ENCODE measurements around the gene TRIO.

Gene TRIO

DNA sequence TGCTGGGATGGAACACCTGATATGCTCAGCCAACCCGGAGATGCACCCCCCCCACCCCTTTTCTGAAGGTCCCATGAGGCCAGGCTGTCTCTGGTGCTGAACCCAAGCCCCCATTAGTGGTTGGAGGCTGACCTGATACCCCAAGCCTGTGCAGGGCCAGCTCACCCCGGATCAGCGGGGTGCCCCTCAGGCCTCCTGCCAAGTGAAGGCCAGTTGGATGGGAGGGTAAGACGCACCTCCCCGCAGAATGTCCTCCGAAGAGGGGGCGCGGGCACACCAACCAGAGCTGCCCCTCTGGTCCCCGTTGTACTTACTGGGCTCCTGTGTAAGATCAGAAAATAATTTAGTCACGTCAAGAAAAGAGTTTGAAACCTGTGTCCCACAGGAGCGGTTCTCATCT, 361.7 kb downstream of the TRIO start:
- H3K9me3 ChIP-seq: no peaks in the 10 kb centered on the region
- TF ChIP-seq, protein P1, sequence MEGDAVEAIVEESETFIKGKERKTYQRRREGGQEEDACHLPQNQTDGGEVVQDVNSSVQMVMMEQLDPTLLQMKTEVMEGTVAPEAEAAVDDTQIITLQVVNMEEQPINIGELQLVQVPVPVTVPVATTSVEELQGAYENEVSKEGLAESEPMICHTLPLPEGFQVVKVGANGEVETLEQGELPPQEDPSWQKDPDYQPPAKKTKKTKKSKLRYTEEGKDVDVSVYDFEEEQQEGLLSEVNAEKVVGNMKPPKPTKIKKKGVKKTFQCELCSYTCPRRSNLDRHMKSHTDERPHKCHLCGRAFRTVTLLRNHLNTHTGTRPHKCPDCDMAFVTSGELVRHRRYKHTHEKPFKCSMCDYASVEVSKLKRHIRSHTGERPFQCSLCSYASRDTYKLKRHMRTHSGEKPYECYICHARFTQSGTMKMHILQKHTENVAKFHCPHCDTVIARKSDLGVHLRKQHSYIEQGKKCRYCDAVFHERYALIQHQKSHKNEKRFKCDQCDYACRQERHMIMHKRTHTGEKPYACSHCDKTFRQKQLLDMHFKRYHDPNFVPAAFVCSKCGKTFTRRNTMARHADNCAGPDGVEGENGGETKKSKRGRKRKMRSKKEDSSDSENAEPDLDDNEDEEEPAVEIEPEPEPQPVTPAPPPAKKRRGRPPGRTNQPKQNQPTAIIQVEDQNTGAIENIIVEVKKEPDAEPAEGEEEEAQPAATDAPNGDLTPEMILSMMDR (IDR thresholded peaks at IDR 0.05): no peak
- H3K4me3 ChIP-seq (ENCODE audit: low read depth in 1 of 2, low read length in 1 of 2): no peak overlapping the region
- peaks cover 35% of the 10 kb centered on the region for H3K36me3 ChIP-seq
- no peaks in the 10 kb centered on the region for H3K27me3 ChIP-seq
- no peak overlapping the region for H3K27ac ChIP-seq
- peaks cover 6 to 7% of the 10 kb centered on the region in 2 experiments for H3K4me1 ChIP-seq (ENCODE audit: control insufficient read depth in 1 of 2, insufficient read depth in 1 of 2, low read depth in 1 of 2, low read length in 1 of 2)

DNA sequence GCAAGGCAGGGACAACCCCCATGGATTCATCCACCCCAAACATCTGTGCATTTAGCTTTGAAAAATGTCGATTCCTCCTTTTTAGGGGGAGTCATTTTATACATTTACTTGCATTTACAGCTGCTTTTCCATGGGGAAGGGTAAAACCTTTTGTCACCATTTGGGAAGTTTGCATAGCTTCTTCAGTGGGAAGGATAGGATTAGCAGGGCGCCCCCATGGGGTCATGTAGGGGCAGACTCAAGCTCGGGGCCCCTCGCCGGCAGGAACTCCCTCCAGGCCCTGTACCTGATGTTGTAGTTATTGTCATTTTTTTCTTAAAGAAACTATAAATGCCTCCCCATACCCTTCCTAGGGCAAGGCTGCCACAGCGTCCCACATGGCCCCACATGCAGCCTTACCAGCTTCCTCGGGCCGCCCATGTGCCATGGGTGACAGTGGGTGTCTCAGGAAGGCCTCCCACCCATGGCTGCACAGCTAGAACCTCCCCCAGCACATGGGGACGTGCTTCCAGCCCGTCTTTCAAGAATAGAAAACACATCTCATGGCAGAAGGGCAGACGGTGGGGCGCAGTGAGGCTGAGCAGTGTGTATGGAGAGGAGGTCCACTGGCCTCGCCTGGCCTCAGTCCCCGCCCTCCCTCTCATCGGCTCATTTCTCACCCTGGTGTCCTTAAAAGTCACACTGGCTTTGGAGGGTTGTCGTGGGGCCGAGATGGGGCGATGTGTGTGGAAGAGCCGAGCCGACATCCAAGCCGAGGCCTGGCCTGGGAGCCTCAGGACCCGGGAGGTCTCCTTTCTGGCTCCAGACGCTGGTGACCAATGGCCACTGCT, 362.4 kb downstream of the TRIO start:
- Histone ChIP-seq H3K27me3 (no peaks in the 10 kb centered on the region), H3K27ac (no peak overlapping the region), H3K9me3 (no peaks in the 10 kb centered on the region), H3K4me1 (ENCODE audit: control insufficient read depth in 1 of 2, insufficient read depth in 1 of 2, low read depth in 1 of 2, low read length in 1 of 2) (peaks cover 3 to 4% of the 10 kb centered on the region in 2 experiments), H3K4me3 (ENCODE audit: low read depth in 1 of 2, low read length in 1 of 2) (no peak overlapping the region), H3K36me3 (peaks cover 35% of the 10 kb centered on the region)
- TF ChIP-seq, protein P1 (IDR thresholded peaks at IDR 0.05): no peak

DNA sequence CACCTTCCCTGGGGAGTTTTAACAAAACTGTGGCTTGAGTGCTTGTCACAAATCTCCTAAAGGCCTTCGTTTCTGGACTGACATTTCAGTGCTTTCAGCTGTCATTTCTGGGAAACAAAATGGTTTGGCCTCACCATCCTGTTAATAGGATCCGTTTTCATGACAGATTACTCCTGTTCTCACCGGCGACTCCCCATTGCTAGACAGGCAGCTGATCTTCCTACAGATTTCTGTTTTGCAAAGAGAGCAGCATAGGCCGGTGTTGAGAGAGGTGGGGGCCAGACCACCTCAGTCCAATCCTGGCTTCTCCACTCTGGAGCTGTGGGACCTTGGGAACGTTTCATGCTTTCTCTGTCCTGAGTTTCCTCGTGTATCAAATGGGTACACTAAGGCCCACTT, 363.0 kb downstream of the TRIO start:
- Histone ChIP-seq H3K27ac (no peak overlapping the region), H3K4me3 (ENCODE audit: low read depth in 1 of 2, low read length in 1 of 2) (no peak overlapping the region), H3K36me3 (peaks cover 35% of the 10 kb centered on the region), H3K4me1 (ENCODE audit: control insufficient read depth in 1 of 2, insufficient read depth in 1 of 2, low read depth in 1 of 2, low read length in 1 of 2) (no peaks in the 10 kb centered on the region), H3K27me3 (no peaks in the 10 kb centered on the region), H3K9me3 (no peaks in the 10 kb centered on the region)
- TF ChIP-seq, protein P1 (IDR thresholded peaks at IDR 0.05): no peak

DNA sequence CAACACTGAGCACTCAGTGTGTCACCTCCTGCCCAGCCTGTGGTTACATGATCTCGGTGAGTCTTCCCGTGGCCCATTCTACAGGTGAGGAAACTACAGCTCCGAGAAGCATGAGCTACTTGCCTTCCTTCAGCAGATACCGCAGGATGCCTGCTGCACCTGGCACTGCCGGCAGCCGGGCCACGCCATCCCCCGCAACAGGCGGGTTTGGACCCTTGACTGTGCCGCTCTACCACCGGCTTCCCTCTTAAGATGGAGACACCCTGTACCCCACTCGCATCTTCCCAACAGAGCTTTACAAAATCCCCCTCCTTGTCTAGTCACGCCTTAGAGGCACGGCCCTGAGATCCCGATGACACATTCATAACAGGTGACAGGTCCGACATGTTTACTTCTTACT, 363.5 kb downstream of the TRIO start:
- Histone ChIP-seq H3K4me3 (ENCODE audit: low read depth in 1 of 2, low read length in 1 of 2) (no peak overlapping the region), H3K36me3 (peaks cover 35% of the 10 kb centered on the region), H3K27me3 (no peaks in the 10 kb centered on the region), H3K9me3 (no peaks in the 10 kb centered on the region), H3K27ac (no peak overlapping the region), H3K4me1 (ENCODE audit: control insufficient read depth in 1 of 2, insufficient read depth in 1 of 2, low read depth in 1 of 2, low read length in 1 of 2) (no peaks in the 10 kb centered on the region)
- TF ChIP-seq, protein P1 (IDR thresholded peaks at IDR 0.05): no peak

DNA sequence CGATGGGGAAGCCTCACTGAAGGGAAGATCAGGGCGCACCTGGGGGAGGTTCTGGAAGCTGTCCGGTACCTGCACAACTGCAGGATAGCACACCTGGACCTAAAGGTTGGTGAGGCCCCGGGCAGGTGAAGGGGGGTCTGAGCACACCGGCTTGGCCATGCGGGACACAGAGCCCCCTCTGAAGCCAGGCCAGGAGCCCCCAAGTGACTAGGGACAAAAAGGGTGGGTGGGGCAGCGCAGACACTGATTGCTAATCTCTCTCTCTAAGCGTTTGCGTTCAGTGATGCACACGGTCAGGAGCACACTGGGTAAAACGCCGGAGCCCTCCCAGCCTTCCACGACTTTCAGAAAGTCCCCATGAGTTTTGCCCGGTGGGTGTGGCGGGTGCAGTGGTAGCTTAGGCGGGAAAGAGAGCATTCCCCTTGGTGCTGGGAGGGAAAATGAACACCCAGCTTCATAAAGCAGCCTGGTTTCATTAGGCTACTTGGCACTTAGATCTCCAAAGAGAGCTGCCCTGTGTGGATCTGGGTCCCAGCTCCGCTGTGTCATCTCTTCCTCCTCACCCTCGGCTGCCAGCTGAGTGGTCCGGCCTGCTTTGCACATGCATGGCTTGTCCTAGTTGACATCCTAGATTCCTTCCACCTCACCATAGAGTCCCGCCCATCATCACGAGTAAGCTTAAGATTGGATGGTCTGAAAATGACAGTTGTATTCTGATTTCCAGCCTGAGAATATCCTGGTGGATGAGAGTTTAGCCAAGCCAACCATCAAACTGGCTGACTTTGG, 364.2 kb downstream of the TRIO start:
- H3K9me3 ChIP-seq: no peaks in the 10 kb centered on the region
- H3K36me3 ChIP-seq: peaks cover 35% of the 10 kb centered on the region

More for the DNA sequence above, 364.2 kb downstream of the TRIO start:
- TF ChIP-seq, protein P1 (IDR thresholded peaks at IDR 0.05): no peak
- H3K27me3 ChIP-seq: no peaks in the 10 kb centered on the region
- H3K4me3 ChIP-seq (ENCODE audit: low read depth in 1 of 2, low read length in 1 of 2): no peak overlapping the region
- no peak overlapping the region for H3K27ac ChIP-seq
- no peaks in the 10 kb centered on the region for H3K4me1 ChIP-seq (ENCODE audit: control insufficient read depth in 1 of 2, insufficient read depth in 1 of 2, low read depth in 1 of 2, low read length in 1 of 2)

Measured in neutrophil (primary cell).